ENCODE results near the gene NRG3. TPM values are rescaled to one million over a fixed set of nuclear protein-coding genes. Genes with fewer than 3 reads are reported as not detected.

NRG3 gene
- total and polyA plus RNA-seq, 2 of the 4 experiments (the other 2 are of a cell fraction) = not detected

DNA sequence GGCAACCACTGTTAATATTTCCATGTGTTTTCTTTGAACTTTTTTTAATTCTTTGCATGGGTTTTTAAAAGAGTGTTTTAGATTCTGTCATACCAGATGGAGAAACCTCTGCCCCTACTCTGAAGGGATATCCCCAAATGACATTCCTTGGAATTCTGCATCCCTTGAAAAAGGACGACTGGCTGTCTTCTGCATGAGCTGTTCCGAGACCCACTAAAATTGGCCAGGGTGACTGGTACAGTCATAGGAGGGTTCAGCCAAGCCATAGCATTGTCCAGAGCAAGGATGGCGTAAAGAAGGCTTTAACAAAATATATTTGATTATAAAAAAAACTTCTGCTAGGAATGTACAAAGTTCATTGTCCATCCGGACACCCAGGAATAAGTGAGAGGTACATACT lies 952.9 kb downstream of the NRG3 start:
- intact Hi-C loops (cut with micrococcal nuclease) = no loop called here
- no peak overlapping the region for H3K4ac ChIP-seq (ENCODE audit: low read depth, low read length)
- in situ Hi-C loops (cut with MboI; ENCODE audit: low sequenced_read_pairs) = no loop called here

More for the DNA sequence above, 952.9 kb downstream of the NRG3 start:
- Histone ChIP-seq H3K9ac (ENCODE audit: low read depth, low read length) (no peak overlapping the region), H2AK9ac (replicated peaks; ENCODE audit: low read depth, low read length, poor library complexity) (no peak overlapping the region), H3K36me3 (ENCODE audit: control insufficient read depth, insufficient read depth, low read length) (no peaks in the 10 kb centered on the region), H4K91ac (ENCODE audit: insufficient read depth, low read depth, low read length) (no peak overlapping the region), H4K8ac (ENCODE audit: low read depth in 2 of 2, low read length in 2 of 2) (no peak overlapping the region), H4K20me1 (ENCODE audit: insufficient read depth, low read length) (no peaks in the 10 kb centered on the region), H2BK20ac (ENCODE audit: low read depth, low read length) (no peak overlapping the region), H3K56ac (ENCODE audit: extremely low read depth, insufficient read depth, low read length) (no peak overlapping the region), H2AK5ac (ENCODE audit: low read depth, low read length) (no peak overlapping the region), H3K27me3 (ENCODE audit: control insufficient read depth, insufficient read depth, low read length) (no peaks in the 10 kb centered on the region), H2BK5ac (ENCODE audit: low read depth, low read length, poor library complexity, severe bottlenecking) (no peak overlapping the region), H2BK120ac (ENCODE audit: low read depth, low read length) (no peak overlapping the region), H3K4me1 (ENCODE audit: control insufficient read depth, insufficient read depth, low read length) (no peaks in the 10 kb centered on the region), H3K4me2 (ENCODE audit: low read depth, low read length) (no peak overlapping the region), H3K4me3 (ENCODE audit: insufficient read depth, low read depth, low read length) (no peak overlapping the region), H4K5ac (ENCODE audit: low read depth, low read length) (no peak overlapping the region), H2BK15ac (ENCODE audit: low read depth, low read length) (no peak overlapping the region), H2AFZ (replicated peaks; ENCODE audit: low read length, poor library complexity) (no peak overlapping the region), H3K9me3 (ENCODE audit: control insufficient read depth, insufficient read depth, low read length) (peaks cover 10% of the 10 kb centered on the region; the same call in 1 of the 2 replicates), H3K27ac (ENCODE audit: insufficient read depth, low read length) (no peak overlapping the region), H3K18ac (ENCODE audit: low read depth, low read length) (no peak overlapping the region), H3K23ac (ENCODE audit: low read depth, low read length) (no peak overlapping the region), H3K9me1 (ENCODE audit: insufficient read depth, low read length) (no peaks in the 10 kb centered on the region), H3K14ac (replicated peaks; ENCODE audit: low read depth, low read length) (no peak overlapping the region), H3K79me1 (ENCODE audit: low read depth in 1 of 2, low read length in 2 of 2) (no peaks in the 10 kb centered on the region)
- BruUV-seq (replicated peaks) = no TSS peak
- WGBS, 2 experiments (ENCODE audit: extremely low coverage in 2 of 2, insufficient read length in 1 of 2) = no CpG with 5 or more reads among the region's 4 CpGs
- dilution Hi-C loops (cut with HindIII; ENCODE audit: low sequenced_read_pairs, unreplicated experiment) = no loop called here
- CTCF ChIA-PET = no interaction called here
- ATAC-seq (ENCODE audit: low read depth) (no peak), DNase-seq (no peak)
- TF ChIP-seq MAFK (IDR thresholded peaks at IDR 0.05; ENCODE audit: low read depth, low read length) (no peak), SMC3 (IDR thresholded peaks at IDR 0.05; ENCODE audit: low read depth, low read length) (no peak), NFE2L2 (IDR thresholded peaks at IDR 0.05; ENCODE audit: low read depth, low read length) (no peak), BHLHE40 (IDR thresholded peaks at IDR 0.05; ENCODE audit: low read depth, low read length) (no peak), CTCF (conservative IDR thresholded peaks at IDR 0.05; ENCODE audit: low read depth, low read length) (no peak), RAD21 (IDR thresholded peaks at IDR 0.05; ENCODE audit: low read length) (no peak), CEBPB (IDR thresholded peaks at IDR 0.05; ENCODE audit: low read depth, low read length) (no peak), FOS (IDR thresholded peaks at IDR 0.05; ENCODE audit: low read depth, low read length) (no peak), MAZ (IDR thresholded peaks at IDR 0.05; ENCODE audit: borderline replicate concordance, low read depth, low read length) (no peak), POLR2A (IDR thresholded peaks at IDR 0.05; ENCODE audit: low read depth, low read length) (no peak), RFX5 (IDR thresholded peaks at IDR 0.05; ENCODE audit: low read depth, low read length) (no peak), MXI1 (IDR thresholded peaks at IDR 0.05; ENCODE audit: borderline replicate concordance, low read depth, low read length) (no peak)
- TF ChIP-seq, protein P1, sequence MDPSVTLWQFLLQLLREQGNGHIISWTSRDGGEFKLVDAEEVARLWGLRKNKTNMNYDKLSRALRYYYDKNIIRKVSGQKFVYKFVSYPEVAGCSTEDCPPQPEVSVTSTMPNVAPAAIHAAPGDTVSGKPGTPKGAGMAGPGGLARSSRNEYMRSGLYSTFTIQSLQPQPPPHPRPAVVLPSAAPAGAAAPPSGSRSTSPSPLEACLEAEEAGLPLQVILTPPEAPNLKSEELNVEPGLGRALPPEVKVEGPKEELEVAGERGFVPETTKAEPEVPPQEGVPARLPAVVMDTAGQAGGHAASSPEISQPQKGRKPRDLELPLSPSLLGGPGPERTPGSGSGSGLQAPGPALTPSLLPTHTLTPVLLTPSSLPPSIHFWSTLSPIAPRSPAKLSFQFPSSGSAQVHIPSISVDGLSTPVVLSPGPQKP (IDR thresholded peaks at IDR 0.05; ENCODE audit: borderline replicate concordance, low read depth, low read length) = no peak
- TF ChIP-seq, protein P2, sequence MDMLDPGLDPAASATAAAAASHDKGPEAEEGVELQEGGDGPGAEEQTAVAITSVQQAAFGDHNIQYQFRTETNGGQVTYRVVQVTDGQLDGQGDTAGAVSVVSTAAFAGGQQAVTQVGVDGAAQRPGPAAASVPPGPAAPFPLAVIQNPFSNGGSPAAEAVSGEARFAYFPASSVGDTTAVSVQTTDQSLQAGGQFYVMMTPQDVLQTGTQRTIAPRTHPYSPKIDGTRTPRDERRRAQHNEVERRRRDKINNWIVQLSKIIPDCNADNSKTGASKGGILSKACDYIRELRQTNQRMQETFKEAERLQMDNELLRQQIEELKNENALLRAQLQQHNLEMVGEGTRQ (IDR thresholded peaks at IDR 0.05; ENCODE audit: low read depth, low read length) = no peak
- POLR2A ChIA-PET (ENCODE audit: unreplicated experiment) = no interaction called here

Measured in IMR-90 (cell line).